ENCODE data around the gene SLC35E2B. TPM values are rescaled to one million over a fixed set of nuclear protein-coding genes. Genes with fewer than 3 reads are reported as not detected.

The SLC35E2B gene
- total and polyA plus RNA-seq, 4 donors: 11.1 to 19.3 (median 12.6) TPM

DNA sequence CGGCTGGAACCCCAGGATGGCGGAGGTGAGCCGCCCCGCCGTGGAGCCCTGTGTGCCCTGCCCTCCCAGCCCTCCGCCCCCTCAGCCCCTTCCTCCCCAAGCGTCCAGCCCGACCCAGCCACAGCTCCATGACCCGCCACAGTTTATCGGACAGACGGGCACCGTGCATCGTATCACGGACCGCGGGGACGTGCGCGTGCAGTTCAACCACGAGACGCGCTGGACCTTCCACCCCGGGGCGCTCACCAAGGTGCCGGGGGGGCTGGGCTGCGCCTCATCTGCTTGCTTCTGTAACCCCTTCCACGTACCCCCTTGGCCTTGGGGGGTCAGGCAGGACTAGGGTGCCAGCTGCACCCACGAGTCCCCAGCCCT lies 67.2 kb downstream of the SLC35E2B start (continued):
- TF ChIP-seq, protein P1, sequence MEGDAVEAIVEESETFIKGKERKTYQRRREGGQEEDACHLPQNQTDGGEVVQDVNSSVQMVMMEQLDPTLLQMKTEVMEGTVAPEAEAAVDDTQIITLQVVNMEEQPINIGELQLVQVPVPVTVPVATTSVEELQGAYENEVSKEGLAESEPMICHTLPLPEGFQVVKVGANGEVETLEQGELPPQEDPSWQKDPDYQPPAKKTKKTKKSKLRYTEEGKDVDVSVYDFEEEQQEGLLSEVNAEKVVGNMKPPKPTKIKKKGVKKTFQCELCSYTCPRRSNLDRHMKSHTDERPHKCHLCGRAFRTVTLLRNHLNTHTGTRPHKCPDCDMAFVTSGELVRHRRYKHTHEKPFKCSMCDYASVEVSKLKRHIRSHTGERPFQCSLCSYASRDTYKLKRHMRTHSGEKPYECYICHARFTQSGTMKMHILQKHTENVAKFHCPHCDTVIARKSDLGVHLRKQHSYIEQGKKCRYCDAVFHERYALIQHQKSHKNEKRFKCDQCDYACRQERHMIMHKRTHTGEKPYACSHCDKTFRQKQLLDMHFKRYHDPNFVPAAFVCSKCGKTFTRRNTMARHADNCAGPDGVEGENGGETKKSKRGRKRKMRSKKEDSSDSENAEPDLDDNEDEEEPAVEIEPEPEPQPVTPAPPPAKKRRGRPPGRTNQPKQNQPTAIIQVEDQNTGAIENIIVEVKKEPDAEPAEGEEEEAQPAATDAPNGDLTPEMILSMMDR (IDR thresholded peaks at IDR 0.05; ENCODE audit: low read depth, low read length, missing input control): no peak
- TF ChIP-seq FOXA2 (IDR thresholded peaks at IDR 0.05): no peak

DNA sequence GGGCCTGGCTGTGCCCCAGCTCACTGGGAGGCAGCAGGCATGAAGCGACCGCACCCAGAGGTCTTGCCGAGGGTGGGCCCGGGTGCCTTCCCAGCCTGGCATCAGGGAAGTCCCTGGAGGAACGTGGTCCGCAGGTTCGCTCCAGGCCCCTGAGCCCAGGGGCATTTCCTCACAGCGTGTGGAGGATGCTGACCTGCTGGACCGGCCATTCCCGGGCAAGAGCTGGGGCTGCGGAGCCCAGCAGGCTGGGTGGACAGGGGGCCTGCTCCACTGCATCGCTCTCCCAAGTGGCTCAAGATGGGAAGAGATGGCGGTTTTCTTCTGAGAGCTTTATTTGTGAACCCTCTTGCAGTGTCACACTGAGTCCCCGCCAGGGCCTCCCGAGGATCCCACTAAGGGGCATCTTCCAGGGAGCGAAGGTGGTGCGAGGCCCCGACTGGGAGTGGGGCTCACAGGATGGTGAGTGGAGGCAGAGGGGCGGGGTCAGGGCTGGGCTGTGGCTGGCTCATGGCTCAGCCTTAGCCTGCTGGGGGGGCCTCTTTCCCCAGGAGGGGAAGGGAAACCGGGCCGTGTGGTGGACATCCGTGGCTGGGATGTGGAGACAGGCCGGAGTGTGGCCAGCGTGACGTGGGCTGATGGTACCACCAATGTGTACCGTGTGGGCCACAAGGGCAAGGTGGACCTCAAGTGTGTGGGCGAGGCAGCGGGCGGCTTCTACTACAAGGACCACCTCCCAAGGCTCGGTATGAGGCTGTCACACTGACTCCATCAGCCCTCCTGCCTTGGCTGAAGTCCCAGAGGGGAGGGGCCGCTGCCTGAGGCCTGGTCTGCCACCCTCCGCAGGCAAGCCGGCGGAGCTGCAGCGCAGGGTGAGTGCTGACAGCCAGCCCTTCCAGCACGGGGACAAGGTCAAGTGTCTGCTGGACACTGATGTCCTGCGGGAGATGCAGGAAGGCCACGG lies 67.9 kb downstream of the SLC35E2B start:
- WGBS: 91% methylated on average over 38 of the region's 38 CpGs
- peaks cover 0 to 20% (median 5%) of the 10 kb centered on the region in 4 donors for H3K36me3 ChIP-seq (ENCODE audit: control insufficient read depth in 4 of 4, insufficient read depth in 3 of 4, low read depth in 1 of 4, low read length in 3 of 4)
- TF ChIP-seq JUND (IDR thresholded peaks at IDR 0.05) (no peak), TAF1 (conservative IDR thresholded peaks at IDR 0.05) (no peak), SP1 (IDR thresholded peaks at IDR 0.05) (no peak), FOXA1 (IDR thresholded peaks at IDR 0.05) (no peak)
- TF ChIP-seq, protein P1 (IDR thresholded peaks at IDR 0.05; ENCODE audit: low read depth, low read length, missing input control): no peak
- TF ChIP-seq, protein P2, sequence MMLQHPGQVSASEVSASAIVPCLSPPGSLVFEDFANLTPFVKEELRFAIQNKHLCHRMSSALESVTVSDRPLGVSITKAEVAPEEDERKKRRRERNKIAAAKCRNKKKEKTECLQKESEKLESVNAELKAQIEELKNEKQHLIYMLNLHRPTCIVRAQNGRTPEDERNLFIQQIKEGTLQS (IDR thresholded peaks at IDR 0.05): no peak
- H3K27me3 ChIP-seq (ENCODE audit: control insufficient read depth in 4 of 4, insufficient read depth in 4 of 4, low read length in 3 of 4): no peaks in the 10 kb centered on the region
- H3K9ac ChIP-seq (ENCODE audit: low read depth in 1 of 2, low read length in 2 of 2): no peak overlapping the region
- H3K4me3 ChIP-seq (ENCODE audit: low read depth in 1 of 3, low read length in 3 of 3): no peak overlapping the region
- peaks cover 0 to 10% (median 9%) of the 10 kb centered on the region in 4 donors for H3K4me1 ChIP-seq (ENCODE audit: control insufficient read depth in 4 of 4, insufficient read depth in 4 of 4, low read length in 3 of 4)
- H3K27ac ChIP-seq (ENCODE audit: low read depth in 1 of 2, low read length in 2 of 2): no peak overlapping the region
- no peaks in the 10 kb centered on the region for H3K9me3 ChIP-seq (ENCODE audit: control insufficient read depth in 4 of 4, low read length in 3 of 4)
- DNase-seq (ENCODE audit: low spot score): no peak

DNA sequence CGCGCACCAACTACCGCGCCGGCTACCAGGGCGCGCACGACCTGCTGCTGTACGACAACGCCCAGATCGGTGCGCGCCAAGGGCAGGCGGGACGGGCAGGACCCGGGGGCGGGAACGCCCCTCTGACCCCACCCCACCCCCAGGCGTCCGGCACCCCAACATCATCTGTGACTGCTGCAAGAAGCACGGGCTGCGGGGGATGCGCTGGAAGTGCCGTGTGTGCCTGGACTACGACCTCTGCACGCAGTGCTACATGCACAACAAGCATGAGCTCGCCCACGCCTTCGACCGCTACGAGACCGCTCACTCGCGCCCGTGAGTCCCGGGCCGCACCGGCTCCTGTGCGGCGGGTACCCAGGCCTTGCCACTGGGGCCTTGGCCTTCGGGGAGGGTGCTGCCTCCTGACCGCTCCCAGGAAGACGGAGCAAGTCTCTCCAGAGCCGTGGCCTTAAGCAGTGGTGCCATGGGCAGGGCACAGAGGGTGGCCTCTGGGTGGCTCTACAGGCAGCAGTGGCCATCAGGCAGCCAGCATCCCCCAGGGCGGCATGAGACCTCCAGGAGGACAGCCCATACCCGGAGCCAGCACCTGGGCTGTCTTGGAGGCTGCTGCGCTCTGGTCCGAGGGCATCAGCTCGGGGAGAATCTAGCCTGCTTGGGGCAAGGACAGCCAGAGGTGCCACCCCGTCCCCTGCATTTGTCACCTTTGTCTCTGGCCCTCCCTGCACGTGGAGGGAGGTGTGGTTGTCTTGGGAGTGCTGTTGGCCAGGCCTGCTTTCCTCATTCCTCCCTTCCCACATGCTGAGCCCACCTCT lies 68.8 kb downstream of the SLC35E2B start:
- Histone ChIP-seq H3K27me3 (ENCODE audit: control insufficient read depth in 4 of 4, insufficient read depth in 4 of 4, low read length in 3 of 4) (no peaks in the 10 kb centered on the region), H3K36me3 (ENCODE audit: control insufficient read depth in 4 of 4, insufficient read depth in 3 of 4, low read depth in 1 of 4, low read length in 3 of 4) (peaks cover 0 to 19% (median 4%) of the 10 kb centered on the region in 4 donors), H3K4me3 (ENCODE audit: low read depth in 1 of 3, low read length in 3 of 3) (no peak overlapping the region), H3K9ac (ENCODE audit: low read depth in 1 of 2, low read length in 2 of 2) (no peak overlapping the region), H3K4me1 (ENCODE audit: control insufficient read depth in 4 of 4, insufficient read depth in 4 of 4, low read length in 3 of 4) (peaks cover 2 to 16% (median 13%) of the 10 kb centered on the region in 4 donors), H3K9me3 (ENCODE audit: control insufficient read depth in 4 of 4, low read length in 3 of 4) (no peaks in the 10 kb centered on the region), H3K27ac (ENCODE audit: low read depth in 1 of 2, low read length in 2 of 2) (no peak overlapping the region)
- DNase-seq (ENCODE audit: low spot score): no peak
- WGBS: 96% methylated on average over 51 of the region's 51 CpGs
- TF ChIP-seq FOXA1 (IDR thresholded peaks at IDR 0.05) (no peak), NR2F2 (IDR thresholded peaks at IDR 0.05) (no peak), RAD21 (IDR thresholded peaks at IDR 0.05) (no peak), JUND (IDR thresholded peaks at IDR 0.05) (no peak), RXRA (IDR thresholded peaks at IDR 0.05) (no peak), GABPA (IDR thresholded peaks at IDR 0.05 in 1 of 2, conservative IDR thresholded peaks at IDR 0.05 in 1 of 2) (no peak), TAF1 (conservative IDR thresholded peaks at IDR 0.05) (no peak), EGR1 (IDR thresholded peaks at IDR 0.05; ENCODE audit: low read depth in 2 of 2) (no peak), HNF4G (IDR thresholded peaks at IDR 0.05) (no peak), SP1 (IDR thresholded peaks at IDR 0.05) (no peak), FOXA2 (IDR thresholded peaks at IDR 0.05) (no peak), YY1 (IDR thresholded peaks at IDR 0.05) (no peak), HNF4A (conservative IDR thresholded peaks at IDR 0.05) (no peak)
- TF ChIP-seq, protein P2 (IDR thresholded peaks at IDR 0.05): no peak
- TF ChIP-seq, protein P1 (IDR thresholded peaks at IDR 0.05; ENCODE audit: low read depth, low read length, missing input control): no peak
- TF ChIP-seq, protein P3, sequence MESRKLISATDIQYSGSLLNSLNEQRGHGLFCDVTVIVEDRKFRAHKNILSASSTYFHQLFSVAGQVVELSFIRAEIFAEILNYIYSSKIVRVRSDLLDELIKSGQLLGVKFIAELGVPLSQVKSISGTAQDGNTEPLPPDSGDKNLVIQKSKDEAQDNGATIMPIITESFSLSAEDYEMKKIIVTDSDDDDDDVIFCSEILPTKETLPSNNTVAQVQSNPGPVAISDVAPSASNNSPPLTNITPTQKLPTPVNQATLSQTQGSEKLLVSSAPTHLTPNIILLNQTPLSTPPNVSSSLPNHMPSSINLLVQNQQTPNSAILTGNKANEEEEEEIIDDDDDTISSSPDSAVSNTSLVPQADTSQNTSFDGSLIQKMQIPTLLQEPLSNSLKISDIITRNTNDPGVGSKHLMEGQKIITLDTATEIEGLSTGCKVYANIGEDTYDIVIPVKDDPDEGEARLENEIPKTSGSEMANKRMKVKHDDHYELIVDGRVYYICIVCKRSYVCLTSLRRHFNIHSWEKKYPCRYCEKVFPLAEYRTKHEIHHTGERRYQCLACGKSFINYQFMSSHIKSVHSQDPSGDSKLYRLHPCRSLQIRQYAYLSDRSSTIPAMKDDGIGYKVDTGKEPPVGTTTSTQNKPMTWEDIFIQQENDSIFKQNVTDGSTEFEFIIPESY (IDR thresholded peaks at IDR 0.05): no peak
- TF ChIP-seq, protein P4, sequence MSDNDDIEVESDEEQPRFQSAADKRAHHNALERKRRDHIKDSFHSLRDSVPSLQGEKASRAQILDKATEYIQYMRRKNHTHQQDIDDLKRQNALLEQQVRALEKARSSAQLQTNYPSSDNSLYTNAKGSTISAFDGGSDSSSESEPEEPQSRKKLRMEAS (IDR thresholded peaks at IDR 0.05): no peak

Data from liver (tissue), 9 donors.